ENCODE results near the gene ATXN10.

The ATXN10 gene

GRCh38 chr22:45649809-45650208 lies 21.8 kb upstream of the ATXN10 start:
- TF ChIP-seq POLR2AphosphoS5 (IDR thresholded peaks at IDR 0.05; ENCODE audit: low read depth, low read length) (no peak), FOXP2 (optimal IDR thresholded peaks at IDR 0.05; ENCODE audit: borderline replicate concordance, extremely low read depth, extremely low read length, insufficient read depth) (no peak), REST (IDR thresholded peaks at IDR 0.05; ENCODE audit: insufficient read depth in 1 of 2, low read depth in 2 of 2, low read length in 2 of 2) (no peak), SIN3A (IDR thresholded peaks at IDR 0.05; ENCODE audit: borderline replicate concordance, insufficient read depth, low read length) (no peak), TAF1 (IDR thresholded peaks at IDR 0.05; ENCODE audit: borderline replicate concordance, insufficient read depth, low read length) (no peak)

GRCh38 chr22:45650721-45651120 lies 20.9 kb upstream of the ATXN10 start:
- no peak for TF ChIP-seq FOXP2 (optimal IDR thresholded peaks at IDR 0.05; ENCODE audit: borderline replicate concordance, extremely low read depth, extremely low read length, insufficient read depth)
- no peak for TF ChIP-seq POLR2AphosphoS5 (IDR thresholded peaks at IDR 0.05; ENCODE audit: low read depth, low read length)
- TF ChIP-seq TAF1 (IDR thresholded peaks at IDR 0.05; ENCODE audit: borderline replicate concordance, insufficient read depth, low read length): no peak
- no peak for TF ChIP-seq SIN3A (IDR thresholded peaks at IDR 0.05; ENCODE audit: borderline replicate concordance, insufficient read depth, low read length)
- TF ChIP-seq REST (IDR thresholded peaks at IDR 0.05; ENCODE audit: insufficient read depth in 1 of 2, low read depth in 2 of 2, low read length in 2 of 2): no peak

- TF ChIP-seq SIN3A (IDR thresholded peaks at IDR 0.05; ENCODE audit: borderline replicate concordance, insufficient read depth, low read length) (no peak), REST (IDR thresholded peaks at IDR 0.05; ENCODE audit: insufficient read depth in 1 of 2, low read depth in 2 of 2, low read length in 2 of 2) (no peak), FOXP2 (optimal IDR thresholded peaks at IDR 0.05; ENCODE audit: borderline replicate concordance, extremely low read depth, extremely low read length, insufficient read depth) (no peak), POLR2AphosphoS5 (IDR thresholded peaks at IDR 0.05; ENCODE audit: low read depth, low read length) (no peak), TAF1 (IDR thresholded peaks at IDR 0.05; ENCODE audit: borderline replicate concordance, insufficient read depth, low read length) (no peak)
Measured at GRCh38 chr22:45651931-45652528, 19.6 kb upstream of the ATXN10 start.

GRCh38 chr22:45656577-45656976 lies 15.1 kb upstream of the ATXN10 start:
- no peak for TF ChIP-seq TAF1 (IDR thresholded peaks at IDR 0.05; ENCODE audit: borderline replicate concordance, insufficient read depth, low read length)
- TF ChIP-seq POLR2AphosphoS5 (IDR thresholded peaks at IDR 0.05; ENCODE audit: low read depth, low read length): no peak
- no peak for TF ChIP-seq REST (IDR thresholded peaks at IDR 0.05; ENCODE audit: insufficient read depth in 1 of 2, low read depth in 2 of 2, low read length in 2 of 2)
- TF ChIP-seq SIN3A (IDR thresholded peaks at IDR 0.05; ENCODE audit: borderline replicate concordance, insufficient read depth, low read length): no peak
- no peak for TF ChIP-seq FOXP2 (optimal IDR thresholded peaks at IDR 0.05; ENCODE audit: borderline replicate concordance, extremely low read depth, extremely low read length, insufficient read depth)

All from PFSK-1 (cell line).